Measurements from ENCODE around the gene ADAMTS4.

- no peak for TF ChIP-seq CTCF (conservative IDR thresholded peaks at IDR 0.05 in 1 of 2, IDR thresholded peaks at IDR 0.05 in 1 of 2; ENCODE audit: low read depth in 1 of 2, low read length in 2 of 2)
- TF ChIP-seq EZH2 (IDR thresholded peaks at IDR 0.05; ENCODE audit: low read length, missing control alignments), result no peak
Observed at GRCh38 chr1:161137881-161138280, 61.0 kb downstream of the ADAMTS4 start.

All from fibroblast of lung (primary cell).